Neural cell (in vitro differentiated cells): Measurements from ENCODE around the gene HRH4.

ENCODE experiments used
- EP300 ChIP-seq: fragments of 450-650 bp; conservative IDR thresholded peaks from 2 replicates; pipeline ENCODE4 v1.6.1; 2014; ENCODE audit warnings: antibody characterized with exemption, mild to moderate bottlenecking, moderate library complexity; ENCODE audit not compliant: poor library complexity, severe bottlenecking
- EZH2 ChIP-seq: fragments of 200-600, 300-800 bp; shearing (Covaris generic), sonication (generic); IDR thresholded peaks from 2 replicates; pipeline ENCODE4 v1.6.1; 2014; ENCODE audit warnings: antibody characterized with exemption, low read length, borderline replicate concordance, mild to moderate bottlenecking; ENCODE audit not compliant: insufficient read depth, poor library complexity, severe bottlenecking
- POLR2AphosphoS5 ChIP-seq: IDR thresholded peaks from 2 replicates; pipeline ENCODE4 v1.6.1; 2012
- RAD21 ChIP-seq: fragments of 450-650 bp; conservative IDR thresholded peaks from 2 replicates; pipeline ENCODE4 v1.6.1; 2014; ENCODE audit warnings: antibody characterized with exemption, mild to moderate bottlenecking, moderate library complexity
- SMC3 ChIP-seq: fragments of 450-650 bp; conservative IDR thresholded peaks from 2 replicates; pipeline ENCODE4 v1.6.1; 2014; ENCODE audit warnings: antibody characterized with exemption, mild to moderate bottlenecking, moderate library complexity; ENCODE audit not compliant: poor library complexity
- TAF1 ChIP-seq: IDR thresholded peaks from 2 replicates; pipeline ENCODE4 v1.6.1; 2012; ENCODE audit warnings: low read depth
- TF ChIP-seq, protein P1 (sequence below): fragments of 450-650 bp; IDR thresholded peaks from 2 replicates; pipeline ENCODE4 v1.5.1; 2014; ENCODE audit warnings: antibody characterized with exemption, mild to moderate bottlenecking, moderate library complexity; ENCODE audit not compliant: poor library complexity, severe bottlenecking
- TF ChIP-seq, protein P2 (sequence below): IDR thresholded peaks from 2 replicates; pipeline ENCODE4 v1.6.1; 2012; ENCODE audit warnings: borderline replicate concordance

DNA sequence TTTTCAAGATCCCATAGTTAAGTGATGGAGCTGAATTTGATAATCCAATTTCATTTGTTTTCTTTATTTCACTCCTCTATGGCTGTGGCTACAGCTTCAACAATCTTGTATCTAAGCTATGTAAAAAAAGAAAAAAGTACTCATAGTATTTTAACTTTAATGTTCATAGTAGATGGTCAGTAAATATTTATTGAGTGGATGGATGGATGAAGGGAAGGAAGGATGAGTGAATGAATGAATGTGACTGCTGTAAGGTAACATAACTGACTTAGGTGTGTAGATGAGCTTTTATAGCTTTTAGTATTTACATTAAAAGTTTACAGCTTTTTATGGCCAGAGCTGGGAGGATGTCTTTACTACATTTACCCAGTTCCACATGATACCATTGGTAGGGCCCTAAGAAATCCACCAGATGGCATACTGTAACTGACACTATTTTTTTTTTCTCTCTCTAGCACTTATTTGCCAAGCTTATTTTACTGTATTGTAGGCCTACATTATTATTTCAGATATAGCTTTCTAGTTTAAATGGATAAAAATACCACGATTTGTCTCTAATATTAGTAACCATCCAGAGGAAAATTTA lies 13.4 kb upstream of the HRH4 start:
- TF ChIP-seq, protein P1, sequence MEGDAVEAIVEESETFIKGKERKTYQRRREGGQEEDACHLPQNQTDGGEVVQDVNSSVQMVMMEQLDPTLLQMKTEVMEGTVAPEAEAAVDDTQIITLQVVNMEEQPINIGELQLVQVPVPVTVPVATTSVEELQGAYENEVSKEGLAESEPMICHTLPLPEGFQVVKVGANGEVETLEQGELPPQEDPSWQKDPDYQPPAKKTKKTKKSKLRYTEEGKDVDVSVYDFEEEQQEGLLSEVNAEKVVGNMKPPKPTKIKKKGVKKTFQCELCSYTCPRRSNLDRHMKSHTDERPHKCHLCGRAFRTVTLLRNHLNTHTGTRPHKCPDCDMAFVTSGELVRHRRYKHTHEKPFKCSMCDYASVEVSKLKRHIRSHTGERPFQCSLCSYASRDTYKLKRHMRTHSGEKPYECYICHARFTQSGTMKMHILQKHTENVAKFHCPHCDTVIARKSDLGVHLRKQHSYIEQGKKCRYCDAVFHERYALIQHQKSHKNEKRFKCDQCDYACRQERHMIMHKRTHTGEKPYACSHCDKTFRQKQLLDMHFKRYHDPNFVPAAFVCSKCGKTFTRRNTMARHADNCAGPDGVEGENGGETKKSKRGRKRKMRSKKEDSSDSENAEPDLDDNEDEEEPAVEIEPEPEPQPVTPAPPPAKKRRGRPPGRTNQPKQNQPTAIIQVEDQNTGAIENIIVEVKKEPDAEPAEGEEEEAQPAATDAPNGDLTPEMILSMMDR = no peak
- TF ChIP-seq POLR2AphosphoS5 (no peak), EZH2 (no peak), EP300 (no peak), RAD21 (no peak), SMC3 (no peak), TAF1 (no peak)
- TF ChIP-seq, protein P2, sequence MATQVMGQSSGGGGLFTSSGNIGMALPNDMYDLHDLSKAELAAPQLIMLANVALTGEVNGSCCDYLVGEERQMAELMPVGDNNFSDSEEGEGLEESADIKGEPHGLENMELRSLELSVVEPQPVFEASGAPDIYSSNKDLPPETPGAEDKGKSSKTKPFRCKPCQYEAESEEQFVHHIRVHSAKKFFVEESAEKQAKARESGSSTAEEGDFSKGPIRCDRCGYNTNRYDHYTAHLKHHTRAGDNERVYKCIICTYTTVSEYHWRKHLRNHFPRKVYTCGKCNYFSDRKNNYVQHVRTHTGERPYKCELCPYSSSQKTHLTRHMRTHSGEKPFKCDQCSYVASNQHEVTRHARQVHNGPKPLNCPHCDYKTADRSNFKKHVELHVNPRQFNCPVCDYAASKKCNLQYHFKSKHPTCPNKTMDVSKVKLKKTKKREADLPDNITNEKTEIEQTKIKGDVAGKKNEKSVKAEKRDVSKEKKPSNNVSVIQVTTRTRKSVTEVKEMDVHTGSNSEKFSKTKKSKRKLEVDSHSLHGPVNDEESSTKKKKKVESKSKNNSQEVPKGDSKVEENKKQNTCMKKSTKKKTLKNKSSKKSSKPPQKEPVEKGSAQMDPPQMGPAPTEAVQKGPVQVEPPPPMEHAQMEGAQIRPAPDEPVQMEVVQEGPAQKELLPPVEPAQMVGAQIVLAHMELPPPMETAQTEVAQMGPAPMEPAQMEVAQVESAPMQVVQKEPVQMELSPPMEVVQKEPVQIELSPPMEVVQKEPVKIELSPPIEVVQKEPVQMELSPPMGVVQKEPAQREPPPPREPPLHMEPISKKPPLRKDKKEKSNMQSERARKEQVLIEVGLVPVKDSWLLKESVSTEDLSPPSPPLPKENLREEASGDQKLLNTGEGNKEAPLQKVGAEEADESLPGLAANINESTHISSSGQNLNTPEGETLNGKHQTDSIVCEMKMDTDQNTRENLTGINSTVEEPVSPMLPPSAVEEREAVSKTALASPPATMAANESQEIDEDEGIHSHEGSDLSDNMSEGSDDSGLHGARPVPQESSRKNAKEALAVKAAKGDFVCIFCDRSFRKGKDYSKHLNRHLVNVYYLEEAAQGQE = no peak
